Left lung (tissue), 10 donors: ENCODE data around the gene CNST. TPM values are rescaled to one million over a fixed set of nuclear protein-coding genes. Genes with fewer than 3 reads are reported as not detected.

Experiments used
- ATAC-seq: fragments of 200-7000 bp; cut with Tn5 transposase; one replicate; pipeline ENCODE4 v1.9.1; 2020; ENCODE audit warnings: moderate library complexity
- DNase-seq, 4 donors: peaks; one replicate each; pipeline ENCODE4 v3.0.0-alpha.2; 2013 to 2020
- H3K27ac ChIP-seq, 2 donors: fragments of 200-600 bp; sonication (generic) in 1 of 2; one replicate each; pipeline versions ENCODE4 v1.5.0 to v1.8.0; 2020 to 2021
- H3K27me3 ChIP-seq, 2 donors: fragments of 200-600 bp; sonication (generic) in 1 of 2; one replicate each; pipeline versions ENCODE4 v1.5.0 to v1.8.0; 2020 to 2021
- H3K36me3 ChIP-seq, 2 donors: fragments of 200-600 bp; sonication (generic) in 1 of 2; one replicate each; pipeline versions ENCODE4 v1.5.0 to v1.8.0; 2020 to 2021
- H3K4me1 ChIP-seq, 2 donors: fragments of 200-600 bp; one replicate each; pipeline ENCODE4 v1.8.0; 2021
- H3K4me3 ChIP-seq, 2 donors: fragments of 200-600 bp; sonication (generic) in 1 of 2; one replicate each; pipeline versions ENCODE4 v1.5.0 to v1.8.0; 2020 to 2021; ENCODE audit warnings: mild to moderate bottlenecking in 1 of 2
- H3K9me3 ChIP-seq, 2 donors: fragments of 200-600 bp; sonication (generic) in 1 of 2; one replicate each; pipeline versions ENCODE4 v1.5.0 to v1.8.0; 2020 to 2021
- CTCF ChIP-seq, 2 donors: fragments of 200-600 bp; sonication (generic) in 1 of 2; IDR thresholded peaks; one replicate each; pipeline versions ENCODE4 v1.5.0 to v1.8.0; 2021; ENCODE audit warnings: antibody characterized with exemption in 2 of 2
- intact Hi-C, 2 donors: fragments of 100-400 bp; cut with DNase I; formaldehyde crosslinking; loops; one replicate each; pipeline versions ENCODE4 v1.11.2 to v1.14.2; 2022
- polyA plus RNA-seq, 6 donors: library from polyadenylated mRNA; unstranded; fragments of 120-200 nt; gene quantifications; one replicate each; pipeline ENCODE4 v1.2.1, GENCODE V29; 2013; ENCODE audit not compliant: insufficient read length in 6 of 6
- total RNA-seq, 2 donors: library from RNA; stranded (reverse); fragmentation: NEBNext Ultra II Directional; extraction: Animal tissue kit (Norgen Biotek cat#: 25700); gene quantifications; one replicate each; pipeline ENCODE4 v1.2.1, GENCODE V29; 2021
- donor health status: DM: no; HTN: yes; CAD: no.
- donor health status: DM: no; HTN: no; CAD: no.

CNST gene
- total and polyA plus RNA-seq, 8 donors, result 18.0 to 24.0 (median 19.6) TPM

- no peaks in the 10 kb centered on the region for H3K4me1 ChIP-seq
- TF ChIP-seq CTCF (IDR thresholded peaks at IDR 0.05), result no peak
- no peaks in the 10 kb centered on the region for H3K36me3 ChIP-seq
- no peak for ATAC-seq
- no peak for DNase-seq
- H3K4me3 ChIP-seq, result no peak overlapping the region
- H3K9me3 ChIP-seq, result peaks cover 0 to 50% of the 10 kb centered on the region in 2 donors
- no peaks in the 10 kb centered on the region for H3K27me3 ChIP-seq
- no peak overlapping the region for H3K27ac ChIP-seq
- intact Hi-C loops, result no loop called here
These were observed 46.7 kb upstream of the CNST start for GRCh38 chr1:246519514-246519913.

GRCh38 chr1:246526380-246526779 lies 39.9 kb upstream of the CNST start:
- Histone ChIP-seq H3K4me1 (no peaks in the 10 kb centered on the region), H3K27me3 (no peaks in the 10 kb centered on the region), H3K4me3 (no peak overlapping the region), H3K36me3 (no peaks in the 10 kb centered on the region), H3K9me3 (peaks cover 0 to 20% of the 10 kb centered on the region in 2 donors), H3K27ac (no peak overlapping the region)
- TF ChIP-seq CTCF (IDR thresholded peaks at IDR 0.05), result no peak
- intact Hi-C loops, result no loop called here
- ATAC-seq (no peak), DNase-seq (no peak)

- DNase-seq (peak in 1 of 4 donors; percentile 70), ATAC-seq (no peak)
- Histone ChIP-seq H3K27me3 (no peaks in the 10 kb centered on the region), H3K36me3 (no peaks in the 10 kb centered on the region), H3K4me3 (no peak overlapping the region), H3K27ac (no peak overlapping the region), H3K9me3 (peaks cover 0 to 25% of the 10 kb centered on the region in 2 donors), H3K4me1 (no peaks in the 10 kb centered on the region)
- TF ChIP-seq CTCF (IDR thresholded peaks at IDR 0.05), result no peak
- intact Hi-C loops, result no loop called here
These were observed 39.3 kb upstream of the CNST start for GRCh38 chr1:246526915-246527314.

- H3K36me3 ChIP-seq, result no peaks in the 10 kb centered on the region
- H3K27me3 ChIP-seq, result no peaks in the 10 kb centered on the region
- TF ChIP-seq CTCF (IDR thresholded peaks at IDR 0.05), result no peak
- H3K4me1 ChIP-seq, result no peaks in the 10 kb centered on the region
- DNase-seq (peak in 1 of 4 donors; percentile 56), ATAC-seq (peak; percentile 24)
- H3K4me3 ChIP-seq, result no peak overlapping the region
- intact Hi-C loops, result no loop called here
- H3K9me3 ChIP-seq, result peaks cover 0 to 28% of the 10 kb centered on the region in 2 donors
- no peak overlapping the region for H3K27ac ChIP-seq
These were observed 38.7 kb upstream of the CNST start for GRCh38 chr1:246527402-246528088.

GRCh38 chr1:246528933-246529731 lies 37.1 kb upstream of the CNST start:
- Histone ChIP-seq H3K4me1 (no peaks in the 10 kb centered on the region), H3K9me3 (peaks cover 0 to 28% of the 10 kb centered on the region in 2 donors), H3K4me3 (no peak overlapping the region), H3K36me3 (no peaks in the 10 kb centered on the region), H3K27me3 (no peaks in the 10 kb centered on the region), H3K27ac (no peak overlapping the region)
- ATAC-seq, result no peak
- no peak for TF ChIP-seq CTCF (IDR thresholded peaks at IDR 0.05)
- DNase-seq, result no peak
- intact Hi-C loops, result no loop called here
